HG03103 (cell line): ENCODE measurements around the gene SERINC5.

ENCODE experiments used
- ATAC-seq: cut with Tn5 transposase; IDR thresholded peaks from one replicate; pipeline ENCODE4 v1.9.1; 2021; ENCODE audit warnings: low read depth; ENCODE audit not compliant: unreplicated experiment

SERINC5 gene

DNA sequence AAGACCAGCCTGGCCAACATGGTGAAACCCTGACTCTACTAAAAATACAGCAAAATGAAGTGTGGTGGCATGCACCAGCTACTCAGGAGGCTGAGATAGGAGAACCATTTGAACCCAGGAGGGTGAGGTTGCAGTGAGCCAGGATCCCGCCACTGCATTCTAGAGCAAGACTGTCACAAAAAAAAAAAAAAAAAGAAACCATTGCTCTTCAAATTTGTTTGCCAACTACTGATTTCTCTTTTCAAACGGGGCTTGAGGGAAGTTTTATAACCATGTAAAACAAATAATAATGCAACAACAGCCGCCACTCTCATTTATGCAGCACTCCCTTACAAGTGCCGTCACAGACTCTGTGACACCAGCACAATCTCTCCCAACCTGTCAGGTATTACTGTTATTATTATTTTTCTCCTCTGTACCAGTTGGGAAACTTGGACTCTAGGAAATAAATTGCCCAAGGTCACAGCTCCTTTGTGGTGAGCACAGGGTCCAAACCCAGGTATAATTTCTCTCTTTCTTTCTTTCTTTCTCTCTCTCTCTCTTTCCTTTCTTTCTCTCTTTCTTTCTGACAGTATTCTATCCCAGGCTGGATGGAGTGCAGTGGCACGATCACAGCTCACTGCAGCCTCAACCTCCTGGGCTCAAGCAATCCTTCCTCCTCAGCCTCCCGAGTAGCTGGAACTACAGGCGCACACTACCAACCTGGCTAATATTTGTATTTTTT, 25.4 kb downstream of the SERINC5 start:
- no peak for ATAC-seq

DNA sequence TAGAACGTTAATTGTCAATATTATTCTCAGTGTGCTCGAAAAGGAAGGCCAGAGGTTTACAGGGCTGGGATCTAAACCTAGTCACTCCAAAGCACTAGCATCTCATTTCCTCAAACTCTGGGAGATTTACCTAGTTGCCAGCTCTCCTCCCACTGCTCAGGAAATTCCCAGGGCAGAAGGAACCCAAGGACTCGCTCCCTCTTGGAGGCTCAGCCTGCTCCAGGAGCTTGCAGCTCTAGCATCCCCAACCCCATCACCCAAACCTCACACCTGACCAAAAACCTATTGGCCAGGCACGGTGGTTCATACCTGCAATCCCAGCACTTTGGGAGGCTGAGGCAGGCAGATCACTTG, 26.0 kb downstream of the SERINC5 start:
- no peak for ATAC-seq

GRCh38 chr5:80227979-80228596, 27.8 kb downstream of the SERINC5 start:
- ATAC-seq = no peak

DNA sequence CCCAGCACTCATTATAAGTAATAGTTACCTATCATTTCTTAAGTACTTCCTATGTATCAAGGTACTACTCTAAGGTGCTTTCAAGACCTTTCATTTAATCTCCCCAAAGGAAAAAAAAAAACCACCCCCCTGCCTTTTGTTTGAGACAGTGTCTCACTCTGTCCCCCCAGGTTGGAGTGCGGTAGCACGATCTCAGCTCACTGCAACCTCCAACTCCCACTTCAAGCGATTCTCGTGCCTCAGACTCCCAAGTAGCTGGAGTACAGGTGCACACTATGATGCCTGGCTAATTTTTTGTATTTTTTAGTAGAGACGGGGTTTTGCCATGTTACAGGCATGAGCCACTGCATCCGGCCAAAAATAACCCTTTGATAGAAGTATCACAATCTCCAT, 29.9 kb downstream of the SERINC5 start:
- ATAC-seq = no peak

DNA sequence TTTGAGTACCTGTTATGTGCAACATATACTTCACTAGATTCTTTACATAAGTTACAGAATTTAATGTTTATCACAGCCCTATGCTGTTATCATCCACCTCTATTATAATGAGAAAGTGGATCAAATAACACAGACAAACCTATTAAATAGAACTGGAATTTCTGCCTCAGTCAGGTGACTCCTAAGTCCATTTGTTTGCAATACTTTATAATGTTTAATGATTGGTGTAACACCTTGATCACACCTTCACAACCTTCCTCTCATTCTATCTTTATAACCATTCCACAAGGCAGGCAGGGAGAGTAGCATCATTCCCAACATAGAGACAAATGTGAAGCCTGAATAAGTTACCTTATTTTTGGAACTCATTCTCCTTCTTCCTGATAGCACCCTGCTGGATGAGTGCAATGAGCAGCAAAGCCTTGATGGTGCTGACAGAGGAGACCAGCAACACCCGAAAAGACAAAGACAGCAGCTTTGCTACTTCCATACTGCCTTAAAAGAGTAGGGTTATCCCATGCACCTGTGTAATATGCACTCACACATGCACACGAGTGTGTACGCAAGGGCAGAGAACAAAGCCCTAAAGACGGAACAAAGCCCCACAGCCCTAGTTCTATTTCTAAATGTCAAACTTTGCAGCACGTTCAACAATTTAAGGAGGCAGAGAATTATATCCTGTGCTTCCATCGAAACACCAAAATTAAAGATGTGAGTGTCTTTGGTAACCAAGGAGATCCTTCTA, 30.5 kb downstream of the SERINC5 start:
- no peak for ATAC-seq

- no peak for ATAC-seq
Measured at GRCh38 chr5:80223561-80223960, 32.3 kb downstream of the SERINC5 start.

DNA sequence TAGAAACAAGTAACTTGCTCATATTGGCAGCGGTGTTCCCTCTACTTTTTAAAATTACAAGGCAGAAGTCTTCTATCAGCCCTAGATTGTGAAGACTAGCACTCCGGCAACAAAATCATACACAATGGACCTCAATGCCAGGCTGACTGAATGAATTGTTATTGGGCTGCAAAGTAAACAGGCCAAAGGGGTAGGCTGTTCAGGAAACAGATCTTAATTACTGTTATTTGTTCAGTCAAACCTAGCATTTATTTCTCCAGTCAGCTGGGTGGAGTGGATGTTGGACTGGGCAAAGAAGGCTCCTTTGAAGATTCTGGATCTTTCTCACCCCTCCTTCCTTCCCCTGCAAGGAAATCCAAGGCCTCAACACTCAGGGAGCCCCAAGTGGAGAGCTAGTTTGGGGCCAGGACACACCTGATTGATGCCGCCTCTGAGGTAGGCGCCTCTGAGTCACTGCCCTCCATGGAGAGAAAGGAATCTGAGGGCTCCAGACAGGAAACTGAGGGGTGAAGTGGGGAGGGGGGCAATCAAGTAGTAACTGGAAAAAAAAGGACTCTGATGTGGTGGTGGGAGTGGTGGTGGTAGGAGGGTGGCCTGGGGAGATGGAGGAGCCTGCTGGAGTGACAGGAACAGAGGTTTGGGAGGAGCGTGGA, 35.5 kb downstream of the SERINC5 start:
- ATAC-seq = no peak

DNA sequence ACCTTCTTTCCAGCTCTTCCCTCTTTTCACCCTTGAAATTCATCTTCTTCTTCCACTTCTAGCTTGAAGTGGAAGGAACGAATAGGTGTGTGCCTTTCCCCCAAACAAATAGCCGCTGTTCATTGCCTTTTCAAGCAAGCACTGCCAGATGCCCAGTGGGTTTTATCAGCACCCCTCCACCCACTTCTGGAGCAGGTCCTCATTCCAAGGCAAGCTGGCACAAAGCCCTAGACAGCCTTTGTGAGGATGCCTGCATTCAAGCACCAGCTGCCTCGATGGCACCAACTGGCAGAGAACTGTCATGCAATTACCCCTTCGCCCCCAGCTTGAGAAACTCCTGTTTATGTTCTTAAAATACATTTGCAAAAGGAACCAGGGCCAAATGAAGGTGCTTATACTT, 36.5 kb downstream of the SERINC5 start:
- ATAC-seq = no peak

DNA sequence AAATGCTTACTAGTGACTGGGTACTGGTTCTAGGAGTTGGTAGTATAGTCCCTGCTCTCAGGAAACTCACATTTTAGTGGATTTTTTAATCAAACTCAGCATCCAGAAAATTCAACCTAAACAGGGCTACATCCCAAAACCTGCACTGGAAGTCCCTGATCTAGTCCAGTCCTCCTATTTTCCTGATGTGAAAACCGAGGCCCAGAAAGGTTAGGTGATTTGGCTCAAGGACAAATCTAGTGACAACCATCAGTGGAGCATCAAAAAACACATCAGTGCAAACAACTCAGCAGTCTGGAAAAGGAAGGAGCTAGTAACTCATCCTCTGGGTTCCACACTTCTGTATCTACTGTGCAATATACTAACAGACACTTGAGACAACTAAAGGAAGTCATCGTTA, 38.2 kb downstream of the SERINC5 start:
- ATAC-seq = no peak

DNA sequence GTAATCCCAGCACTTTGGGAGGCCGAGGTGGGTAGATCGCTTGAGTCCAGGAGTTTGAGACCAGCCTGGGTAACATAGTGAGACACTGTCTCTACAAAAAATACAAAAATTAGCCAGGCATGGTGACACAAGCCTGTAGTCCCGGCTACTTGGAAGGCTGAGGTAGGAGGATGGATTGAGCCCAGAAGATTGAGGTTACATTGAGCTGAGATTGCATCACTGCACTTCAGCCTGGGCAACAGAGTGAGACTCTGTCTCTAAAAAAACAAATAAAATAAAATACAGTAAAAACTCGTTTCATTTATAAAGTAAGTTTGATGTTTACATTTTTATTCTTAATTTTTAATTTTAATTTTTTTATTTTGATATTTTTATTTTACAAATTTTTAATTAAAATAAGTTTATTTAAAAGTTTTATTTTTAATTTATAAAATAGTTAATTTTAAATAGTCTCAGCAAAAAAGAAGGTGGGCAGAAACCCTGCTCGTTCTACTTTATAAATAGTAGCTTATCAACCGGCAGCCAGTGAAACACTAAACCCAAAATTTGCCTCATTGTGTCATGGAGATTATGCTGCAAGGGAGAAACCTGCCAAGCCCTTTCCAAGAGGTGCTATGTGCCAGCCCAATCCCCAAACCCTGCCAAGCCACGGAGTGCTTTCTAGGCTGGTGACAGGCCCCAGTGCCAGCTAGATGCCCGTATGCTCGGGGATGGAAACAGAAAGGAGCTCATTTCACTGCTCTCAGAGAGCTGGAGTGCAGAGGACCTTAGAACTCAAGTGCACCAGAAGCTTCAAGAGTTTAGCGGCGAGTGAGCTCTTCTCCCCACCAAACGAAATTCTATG, 38.9 kb downstream of the SERINC5 start:
- ATAC-seq = no peak

GRCh38 chr5:80216096-80216495, 39.8 kb downstream of the SERINC5 start:
- no peak for ATAC-seq

DNA sequence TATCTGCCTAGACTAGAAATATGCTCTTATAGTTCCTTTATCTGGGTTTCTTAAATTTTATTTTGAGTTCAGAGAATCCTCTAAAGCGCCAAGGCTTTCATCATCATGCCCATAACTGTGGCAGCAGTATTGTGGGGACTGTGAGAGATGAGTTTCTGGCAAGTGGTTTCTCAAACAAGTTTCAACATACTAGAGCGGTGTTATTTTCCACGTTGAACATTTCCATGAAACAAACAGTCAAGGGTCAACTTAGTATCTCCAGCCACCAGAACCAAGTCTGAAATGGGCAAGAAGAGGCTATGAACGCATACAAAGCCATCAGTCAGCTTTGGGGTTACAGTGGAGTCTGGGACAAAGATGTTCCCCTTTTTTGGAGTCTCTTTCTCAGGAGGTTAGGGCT, 40.3 kb downstream of the SERINC5 start:
- ATAC-seq = no peak

- ATAC-seq = no peak
Measured at GRCh38 chr5:80213466-80213865, 42.4 kb downstream of the SERINC5 start.

DNA sequence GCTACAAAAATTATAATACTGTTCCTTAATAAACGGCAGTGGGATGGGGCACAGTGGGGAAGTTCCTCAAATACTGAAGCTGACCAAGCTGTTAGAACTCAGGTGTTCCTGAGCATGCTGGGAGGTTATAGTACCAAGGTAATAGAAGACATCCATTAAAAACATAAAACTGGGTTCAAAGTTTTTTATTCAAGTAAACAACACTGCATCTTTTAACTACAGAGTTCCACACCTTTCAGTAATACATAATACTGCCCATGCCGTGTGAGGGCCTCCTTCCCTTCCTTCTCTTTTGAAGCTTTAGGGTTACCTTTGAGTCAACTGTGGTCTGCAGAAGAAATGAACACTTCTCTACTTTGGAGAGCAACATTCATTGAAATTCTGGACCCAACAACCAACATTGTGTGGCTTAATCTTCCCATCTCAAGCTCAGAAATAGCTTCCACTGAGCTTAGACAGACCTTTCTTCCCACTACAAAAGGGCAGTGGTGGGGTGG, 43.6 kb downstream of the SERINC5 start:
- no peak for ATAC-seq

DNA sequence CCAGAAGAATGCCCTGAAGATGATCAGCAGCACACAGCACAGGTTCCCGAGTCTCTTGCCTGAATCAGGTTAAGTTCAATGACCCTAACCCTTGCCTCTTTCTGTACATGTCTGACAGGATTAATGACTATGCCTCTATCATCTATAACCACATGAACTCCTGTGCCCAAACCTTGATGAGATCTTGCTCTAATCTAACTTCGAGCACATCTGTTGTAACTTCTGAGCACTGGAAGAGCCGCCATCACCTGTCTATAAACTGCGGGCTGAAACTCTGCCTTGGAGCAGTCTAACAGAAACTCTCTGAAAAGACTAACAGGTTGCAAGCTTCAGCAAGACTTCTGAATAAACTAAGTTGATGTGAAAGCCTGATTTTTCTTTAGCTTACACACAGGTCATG, 44.5 kb downstream of the SERINC5 start:
- no peak for ATAC-seq

- ATAC-seq = no peak
Measured at GRCh38 chr5:80210014-80210413, 45.8 kb downstream of the SERINC5 start.

DNA sequence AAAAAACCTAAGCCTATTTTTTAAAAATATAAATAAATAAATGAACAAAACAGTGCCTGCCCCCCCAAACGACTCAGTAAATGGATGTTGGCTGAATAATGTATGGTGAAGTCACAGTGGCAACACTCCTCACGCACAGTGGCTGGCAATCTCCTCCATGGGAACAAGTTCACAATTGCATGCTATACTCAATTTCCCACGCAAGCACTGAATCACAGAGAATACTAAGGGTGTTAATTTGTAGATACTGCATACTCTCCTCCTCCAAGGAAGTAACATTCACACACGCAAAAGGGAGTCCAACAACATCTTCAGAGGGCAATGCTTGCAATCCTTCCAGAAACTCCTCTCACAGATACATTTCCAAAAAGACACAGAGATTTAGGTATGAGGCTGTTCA, 47.5 kb downstream of the SERINC5 start:
- no peak for ATAC-seq

DNA sequence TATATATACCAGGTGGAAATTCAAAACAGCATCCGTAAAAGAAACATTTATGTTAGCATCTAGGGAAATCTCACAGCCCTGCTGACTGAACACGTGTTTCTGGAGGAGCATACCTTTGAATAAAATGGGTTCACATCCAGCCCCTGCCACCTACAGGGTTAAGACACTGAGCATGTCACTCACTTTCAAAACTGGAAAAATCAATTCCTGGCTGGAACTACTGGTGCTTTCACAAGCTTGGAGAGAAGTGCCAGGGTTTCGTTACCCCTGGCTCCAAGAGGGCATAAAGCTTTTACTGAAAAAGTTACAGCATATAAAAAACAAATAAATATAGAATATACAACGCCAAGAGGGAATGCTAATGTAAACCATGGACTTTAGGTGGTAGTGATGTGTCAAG, 48.0 kb downstream of the SERINC5 start:
- ATAC-seq = no peak

DNA sequence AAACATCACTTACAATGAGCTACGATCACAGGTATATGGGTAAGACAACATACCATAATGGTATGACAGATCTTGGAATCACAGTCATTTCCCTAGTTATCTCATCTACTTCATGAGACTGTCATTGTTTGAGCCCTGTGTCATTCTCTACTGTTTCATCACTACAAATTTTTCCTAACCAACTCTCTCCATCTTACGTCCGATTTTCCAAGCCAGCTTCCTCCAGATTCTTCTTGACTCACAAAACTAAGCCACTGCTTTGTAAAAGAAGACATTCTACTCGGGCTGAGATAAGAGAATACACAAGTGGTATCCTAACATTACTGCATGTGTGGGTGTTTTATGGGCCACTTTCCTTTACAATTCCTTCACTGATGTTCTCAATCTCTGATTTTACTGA, 49.6 kb downstream of the SERINC5 start:
- no peak for ATAC-seq

GRCh38 chr5:80205846-80206245, 50.0 kb downstream of the SERINC5 start:
- ATAC-seq = no peak
